Ammon's horn (tissue), 1 donor: ENCODE data around the gene KCNK10.

Experiments used
- DNase-seq: peaks from one replicate; pipeline ENCODE4 v3.0.0-alpha.2; 2016; ENCODE audit warnings: low spot score

KCNK10 gene

GRCh38 chr14:88318406-88318805 lies 4.7 kb downstream of the KCNK10 start:
- no peak for DNase-seq

DNA sequence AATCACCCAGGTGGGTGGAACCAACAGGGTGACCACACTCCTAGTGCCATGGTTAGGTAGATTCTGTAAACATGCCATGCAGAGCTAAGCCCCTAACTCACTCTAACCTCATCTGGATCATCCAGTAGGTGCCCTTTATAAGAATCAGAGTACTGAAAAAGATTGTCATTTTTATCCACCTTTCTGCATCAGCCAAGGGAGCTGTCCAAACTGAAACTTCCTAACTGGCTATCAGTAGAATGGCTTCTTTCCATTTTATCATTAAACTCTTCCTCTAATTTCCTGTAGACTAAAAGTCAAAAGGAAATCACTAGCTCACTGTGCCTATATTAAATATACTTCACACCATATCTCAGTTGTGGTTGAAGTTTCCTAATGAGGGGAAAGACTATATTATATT lies 6.5 kb downstream of the KCNK10 start:
- DNase-seq, result no peak

GRCh38 chr14:88312257-88312656 lies 10.8 kb downstream of the KCNK10 start:
- DNase-seq, result peak; percentile 47

DNA sequence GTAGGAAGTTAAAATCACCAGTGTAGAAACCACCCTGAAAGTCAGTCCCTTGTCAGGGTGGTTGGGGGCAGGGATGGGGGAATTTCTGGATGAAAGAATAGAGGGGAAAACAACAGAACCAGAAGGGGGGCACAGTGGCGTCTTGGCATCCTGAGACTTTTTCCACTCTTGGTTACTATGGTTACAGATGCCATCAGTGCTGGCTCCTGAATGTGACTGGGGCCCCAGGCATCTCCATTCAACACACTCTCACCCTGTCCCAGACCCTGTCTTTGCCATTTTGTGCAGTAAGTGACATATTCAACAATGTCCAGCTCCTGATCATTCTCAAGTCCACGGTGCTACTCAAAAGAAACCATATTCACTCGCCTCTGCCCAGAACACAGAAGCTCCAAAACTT lies 11.3 kb downstream of the KCNK10 start:
- DNase-seq, result no peak

GRCh38 chr14:88310449-88310848 lies 12.6 kb downstream of the KCNK10 start:
- no peak for DNase-seq

GRCh38 chr14:88310021-88310420 lies 13.0 kb downstream of the KCNK10 start:
- no peak for DNase-seq

DNA sequence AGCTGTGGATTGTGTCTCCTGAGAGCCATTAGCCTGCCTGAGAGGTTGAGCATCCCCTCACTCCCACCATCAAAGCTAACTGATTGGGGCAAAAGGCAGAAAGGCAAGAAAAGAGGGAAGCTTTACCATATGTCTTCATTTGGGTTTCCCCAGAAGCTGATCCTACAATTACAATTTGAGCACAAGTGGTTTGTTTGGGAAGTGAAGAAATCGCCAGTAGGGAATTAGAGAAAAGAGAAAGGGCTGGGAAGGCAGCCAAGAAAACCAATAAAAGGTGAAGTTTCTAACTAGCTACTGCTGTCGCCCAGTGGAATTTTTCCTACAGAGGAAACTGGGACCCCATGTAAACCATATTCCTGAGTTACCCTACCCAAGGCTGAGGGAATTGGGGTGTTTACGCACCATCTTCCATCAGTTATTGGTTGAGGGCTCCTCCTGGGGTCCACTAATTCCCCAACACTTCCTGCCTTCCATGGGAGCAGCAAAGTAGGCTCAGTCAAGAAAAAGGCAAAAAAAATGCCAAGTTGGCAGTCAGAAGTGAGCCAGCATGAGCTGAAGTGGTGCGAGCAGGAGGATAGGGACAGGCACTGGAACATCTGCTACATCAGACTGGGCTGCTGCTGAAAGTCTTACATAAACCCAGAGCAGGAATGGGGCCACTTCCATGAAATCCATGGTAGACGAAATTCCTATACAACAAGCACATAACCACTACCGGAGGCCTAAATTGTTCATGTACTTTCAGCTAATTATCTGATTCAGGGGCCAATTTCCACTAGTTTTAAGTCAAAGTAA lies 17.3 kb downstream of the KCNK10 start:
- DNase-seq, result no peak

- no peak for DNase-seq
Observed at GRCh38 chr14:88303041-88303440, 20.0 kb downstream of the KCNK10 start.

GRCh38 chr14:88301381-88301780 lies 21.7 kb downstream of the KCNK10 start:
- no peak for DNase-seq

DNA sequence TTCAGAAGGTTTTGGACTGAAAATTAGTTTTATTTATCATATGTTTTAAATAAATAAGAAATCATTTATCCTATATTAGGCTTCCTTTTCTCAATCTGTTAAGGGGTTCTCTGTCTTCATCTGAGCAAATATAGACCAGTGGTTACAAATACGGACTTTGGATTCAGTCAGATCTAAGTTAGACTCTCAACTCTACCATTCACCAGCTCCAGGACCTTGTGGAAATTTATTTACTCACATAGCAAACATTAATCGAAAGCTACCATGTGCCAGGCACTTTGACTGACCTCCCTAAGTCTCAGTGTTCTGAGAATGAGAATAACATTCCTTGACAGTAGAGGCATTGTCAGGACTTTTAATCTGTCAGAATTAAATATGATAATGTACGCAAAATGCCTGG lies 22.3 kb downstream of the KCNK10 start:
- DNase-seq, result no peak

- DNase-seq, result peak; percentile 52
Observed at GRCh38 chr14:88299865-88300530, 23.1 kb downstream of the KCNK10 start.

- peak; percentile 24 for DNase-seq
Observed at GRCh38 chr14:88297306-88297705, 25.8 kb downstream of the KCNK10 start.

DNA sequence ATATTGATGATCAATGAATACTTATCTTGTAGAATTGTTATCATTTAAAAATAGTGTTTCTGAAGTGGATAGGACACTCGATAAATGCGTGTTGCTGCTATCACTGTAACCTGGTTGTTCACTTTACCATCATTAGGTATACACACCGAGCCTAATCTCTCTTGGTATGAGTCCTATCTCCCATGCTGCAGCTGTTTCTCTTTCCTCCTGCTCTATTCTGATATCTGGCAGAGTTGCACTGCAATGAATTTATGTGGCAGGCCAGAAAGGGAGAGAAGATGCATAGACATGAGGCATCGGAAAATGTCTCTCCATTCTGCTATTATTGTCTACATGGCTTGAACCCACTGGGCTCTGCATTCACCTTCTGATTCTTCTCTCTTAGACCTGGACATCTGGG lies 26.7 kb downstream of the KCNK10 start:
- no peak for DNase-seq

DNA sequence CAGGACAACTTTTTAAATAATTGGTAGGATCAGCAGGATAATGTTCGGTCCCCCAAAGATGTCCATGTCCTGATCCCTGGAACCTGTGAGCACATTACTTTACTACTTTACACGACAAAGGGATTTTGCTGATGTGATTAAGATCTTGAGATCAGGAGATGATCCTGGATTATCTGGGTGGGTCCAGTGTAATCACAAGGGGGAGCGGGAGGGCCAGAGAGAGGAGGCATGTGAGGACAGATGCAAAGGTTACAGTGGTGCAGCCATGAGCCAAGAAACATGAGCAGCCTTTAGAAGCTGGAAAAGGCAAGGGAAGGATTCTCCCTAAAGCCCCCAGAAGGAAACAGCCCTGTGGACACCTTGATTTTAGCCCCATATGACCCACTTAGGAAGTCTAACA lies 33.1 kb downstream of the KCNK10 start:
- no peak for DNase-seq

GRCh38 chr14:88289234-88289633 lies 33.8 kb downstream of the KCNK10 start:
- no peak for DNase-seq

DNA sequence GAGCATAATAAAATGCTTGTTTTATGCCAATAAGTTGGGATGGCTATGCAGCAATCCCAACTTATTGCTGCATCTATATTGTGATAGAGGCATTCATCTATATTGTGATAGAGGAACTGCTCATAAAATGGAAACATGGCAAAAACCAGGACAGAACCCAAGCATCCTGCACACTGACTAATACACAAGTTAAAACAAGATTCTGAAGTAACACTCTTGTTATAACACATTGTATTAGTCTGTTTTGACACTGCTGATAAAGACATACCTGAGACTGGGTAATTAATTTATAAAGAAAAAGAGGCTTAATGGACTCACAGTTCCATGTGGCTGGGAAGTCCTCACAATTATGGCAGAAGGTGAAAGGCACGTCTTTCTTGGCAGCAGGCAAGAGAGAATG lies 36.8 kb downstream of the KCNK10 start:
- DNase-seq, result no peak

GRCh38 chr14:88281447-88281846 lies 41.6 kb downstream of the KCNK10 start:
- DNase-seq, result no peak

- no peak for DNase-seq
Observed at GRCh38 chr14:88276923-88277596, 46.0 kb downstream of the KCNK10 start.

GRCh38 chr14:88272390-88273269 lies 50.4 kb downstream of the KCNK10 start:
- no peak for DNase-seq

- DNase-seq, result no peak
Observed at GRCh38 chr14:88271205-88271604, 51.9 kb downstream of the KCNK10 start.

- no peak for DNase-seq
Observed at GRCh38 chr14:88270776-88271175, 52.3 kb downstream of the KCNK10 start.

GRCh38 chr14:88269806-88270420 lies 53.2 kb downstream of the KCNK10 start:
- no peak for DNase-seq
